HG03135 (cell line): ENCODE measurements around the gene NKX2-3.

Experiments used
- ATAC-seq: cut with Tn5 transposase; IDR thresholded peaks from one replicate; pipeline ENCODE4 v1.9.1; 2021; ENCODE audit warnings: mild to moderate bottlenecking, moderate library complexity; ENCODE audit not compliant: unreplicated experiment

NKX2-3 gene

GRCh38 chr10:99537989-99538917, 5.5 kb downstream of the NKX2-3 start:
- ATAC-seq = no peak

- no peak for ATAC-seq
Observed at GRCh38 chr10:99539120-99539519, 6.4 kb downstream of the NKX2-3 start.

- no peak for ATAC-seq
Observed at GRCh38 chr10:99539820-99540219, 7.1 kb downstream of the NKX2-3 start.

- ATAC-seq = no peak
Observed at GRCh38 chr10:99540306-99540656, 7.5 kb downstream of the NKX2-3 start.

- ATAC-seq = no peak
Observed at GRCh38 chr10:99540657-99541531, 8.2 kb downstream of the NKX2-3 start.

- ATAC-seq = no peak
Observed at GRCh38 chr10:99544322-99544721, 11.6 kb downstream of the NKX2-3 start.

- no peak for ATAC-seq
Observed at GRCh38 chr10:99548041-99548530, 15.3 kb downstream of the NKX2-3 start.

- ATAC-seq = no peak
Observed at GRCh38 chr10:99551158-99551557, 18.4 kb downstream of the NKX2-3 start.

GRCh38 chr10:99551616-99552015, 18.9 kb downstream of the NKX2-3 start:
- ATAC-seq = no peak

GRCh38 chr10:99555371-99555770, 22.6 kb downstream of the NKX2-3 start:
- no peak for ATAC-seq

GRCh38 chr10:99555825-99556523, 23.2 kb downstream of the NKX2-3 start:
- peak; percentile 81 for ATAC-seq

- ATAC-seq = no peak
Observed at GRCh38 chr10:99557044-99557443, 24.3 kb downstream of the NKX2-3 start.

GRCh38 chr10:99558708-99559107, 26.0 kb downstream of the NKX2-3 start:
- ATAC-seq = no peak

GRCh38 chr10:99560277-99561126, 27.8 kb downstream of the NKX2-3 start:
- ATAC-seq = no peak

GRCh38 chr10:99562631-99563030, 29.9 kb downstream of the NKX2-3 start:
- no peak for ATAC-seq

- ATAC-seq = no peak
Observed at GRCh38 chr10:99564361-99564760, 31.6 kb downstream of the NKX2-3 start.

GRCh38 chr10:99565166-99565565, 32.4 kb downstream of the NKX2-3 start:
- ATAC-seq = no peak

GRCh38 chr10:99569253-99569939, 36.7 kb downstream of the NKX2-3 start:
- ATAC-seq = no peak

- ATAC-seq = no peak
Observed at GRCh38 chr10:99569961-99570360, 37.2 kb downstream of the NKX2-3 start.

GRCh38 chr10:99571816-99572215, 39.1 kb downstream of the NKX2-3 start:
- no peak for ATAC-seq
